HG03354 (cell line): ENCODE results near the gene CIT.

Experiments
- ATAC-seq: cut with Tn5 transposase; IDR thresholded peaks from one replicate; pipeline ENCODE4 v1.9.1; 2021; ENCODE audit warnings: mild to moderate bottlenecking; ENCODE audit not compliant: unreplicated experiment, poor library complexity, severe bottlenecking

CIT gene

DNA sequence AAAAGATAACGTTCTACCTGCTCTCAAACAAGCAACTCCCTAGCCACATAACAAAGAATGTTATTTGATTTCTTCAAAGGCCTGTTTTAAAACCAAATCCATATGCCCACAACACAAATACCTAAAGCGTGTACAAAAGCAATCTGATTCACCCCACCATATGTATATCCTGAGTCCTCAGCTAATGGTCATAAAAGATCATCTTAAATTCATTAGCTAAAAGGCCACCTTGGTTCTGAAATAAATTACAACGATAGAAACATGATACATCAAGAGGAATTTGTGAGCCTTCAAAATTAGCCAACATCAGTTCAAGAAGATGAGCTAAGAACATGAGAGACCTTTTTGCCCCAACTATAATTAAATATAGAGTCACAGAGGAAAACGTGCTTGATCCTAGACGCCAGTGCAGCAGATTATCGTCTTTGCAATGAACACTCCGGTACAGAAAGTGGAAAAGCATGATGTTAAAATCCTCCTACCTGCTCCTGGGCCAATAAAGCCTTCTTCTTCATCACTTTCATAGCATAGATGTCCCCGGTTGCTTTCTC, 20.0 kb downstream of the CIT start:
- no peak for ATAC-seq

GRCh38 chr12:119850330-119850729, 26.8 kb downstream of the CIT start:
- no peak for ATAC-seq

GRCh38 chr12:119843100-119843499, 34.0 kb downstream of the CIT start:
- ATAC-seq, result no peak

GRCh38 chr12:119842380-119842779, 34.7 kb downstream of the CIT start:
- no peak for ATAC-seq

GRCh38 chr12:119841433-119842210, 35.5 kb downstream of the CIT start:
- ATAC-seq, result no peak

DNA sequence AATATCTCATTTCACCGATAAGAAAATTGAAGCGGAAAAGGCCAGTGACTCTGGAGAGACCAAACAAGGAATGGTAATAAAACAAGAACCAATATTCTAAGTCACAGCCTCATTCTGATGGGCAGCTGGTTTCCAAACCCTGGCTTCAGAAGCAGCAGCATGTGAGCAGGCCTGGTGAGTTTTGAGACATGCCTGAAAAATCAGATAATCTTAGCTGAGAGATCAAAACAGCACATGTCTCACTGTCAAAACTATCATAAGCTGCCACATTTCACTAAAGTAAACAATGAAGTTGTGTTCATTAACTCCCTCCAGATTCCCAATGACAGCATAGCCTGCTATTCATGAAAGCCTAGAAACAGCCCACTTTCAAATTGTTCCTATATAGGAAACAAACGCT, 36.5 kb downstream of the CIT start:
- no peak for ATAC-seq

DNA sequence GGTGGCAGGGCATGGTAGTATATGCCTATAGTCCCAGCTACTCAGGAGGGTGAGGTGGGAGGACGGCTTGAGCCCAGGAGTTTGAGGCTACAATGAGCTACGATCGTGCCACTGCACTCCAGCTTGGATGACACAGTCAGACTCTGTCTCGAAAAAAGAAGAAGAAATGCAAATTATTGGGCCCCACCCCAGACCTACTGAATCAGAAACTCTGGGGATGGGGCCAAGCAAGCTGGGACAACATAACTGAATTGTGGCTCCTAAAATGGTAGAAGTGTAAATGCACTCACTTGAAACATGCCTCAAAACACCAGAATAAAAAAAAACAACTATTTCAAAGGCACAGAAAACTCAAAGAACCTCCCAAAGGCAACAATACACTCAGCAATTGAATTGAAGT, 37.0 kb downstream of the CIT start:
- no peak for ATAC-seq

DNA sequence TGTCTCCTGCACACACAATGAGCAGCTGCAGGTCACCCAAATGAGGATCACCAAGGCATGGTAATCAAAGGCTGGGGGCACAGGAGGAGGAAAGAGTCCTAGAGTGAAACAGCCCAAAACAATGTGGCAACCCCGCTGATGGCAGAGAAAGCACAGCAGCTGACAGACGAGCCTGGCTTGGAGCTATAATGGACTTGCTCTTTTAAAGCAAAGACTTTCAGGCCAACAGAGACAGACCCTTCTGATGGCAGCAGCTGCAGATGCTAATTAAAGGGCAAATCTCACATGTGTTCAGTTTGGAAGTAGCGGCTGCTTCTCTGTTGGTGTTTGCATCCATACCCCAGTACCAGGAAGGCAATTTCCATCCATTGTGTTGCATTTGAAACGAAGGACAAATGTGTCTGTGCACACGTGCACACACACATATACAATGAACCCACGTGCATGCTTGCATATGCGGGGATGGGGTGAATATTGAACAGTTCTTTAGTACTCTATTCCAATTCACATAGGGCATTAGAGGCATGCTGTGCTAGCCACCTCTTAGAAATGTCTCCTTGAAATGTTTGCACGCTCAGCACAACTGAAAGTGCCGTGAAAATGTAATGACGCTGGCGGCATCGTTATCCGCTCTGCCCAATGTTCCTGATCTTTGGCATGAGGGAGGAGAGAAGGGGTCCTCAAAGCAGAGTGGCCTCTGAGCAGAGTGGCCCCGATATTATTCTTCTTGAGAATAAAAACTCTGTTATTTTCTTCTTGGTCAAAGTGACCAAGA, 38.1 kb downstream of the CIT start:
- no peak for ATAC-seq

DNA sequence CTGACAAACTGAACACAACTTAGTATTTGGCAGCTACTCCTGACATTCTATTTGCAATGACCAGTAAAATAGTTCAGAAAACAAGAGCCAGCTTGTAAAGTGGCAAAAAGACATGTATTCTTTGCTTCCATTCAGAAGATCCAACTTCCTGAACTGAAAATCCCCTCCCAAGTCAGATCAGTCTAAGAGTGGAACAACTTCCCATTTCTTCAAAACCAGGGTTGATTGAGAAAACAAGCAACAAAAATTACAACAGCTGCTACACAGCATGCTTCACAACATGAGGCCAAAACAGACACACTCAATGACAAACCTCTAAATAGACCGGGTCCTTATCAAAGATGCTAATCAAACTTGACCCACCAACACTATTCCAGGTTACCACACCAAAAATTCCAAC, 40.3 kb downstream of the CIT start:
- no peak for ATAC-seq

- no peak for ATAC-seq
Measured at GRCh38 chr12:119835068-119835467, 42.1 kb downstream of the CIT start.

GRCh38 chr12:119829439-119829838, 47.7 kb downstream of the CIT start:
- no peak for ATAC-seq

- ATAC-seq, result no peak
Measured at GRCh38 chr12:119828300-119828699, 48.8 kb downstream of the CIT start.

GRCh38 chr12:119827760-119828159, 49.4 kb downstream of the CIT start:
- ATAC-seq, result no peak

DNA sequence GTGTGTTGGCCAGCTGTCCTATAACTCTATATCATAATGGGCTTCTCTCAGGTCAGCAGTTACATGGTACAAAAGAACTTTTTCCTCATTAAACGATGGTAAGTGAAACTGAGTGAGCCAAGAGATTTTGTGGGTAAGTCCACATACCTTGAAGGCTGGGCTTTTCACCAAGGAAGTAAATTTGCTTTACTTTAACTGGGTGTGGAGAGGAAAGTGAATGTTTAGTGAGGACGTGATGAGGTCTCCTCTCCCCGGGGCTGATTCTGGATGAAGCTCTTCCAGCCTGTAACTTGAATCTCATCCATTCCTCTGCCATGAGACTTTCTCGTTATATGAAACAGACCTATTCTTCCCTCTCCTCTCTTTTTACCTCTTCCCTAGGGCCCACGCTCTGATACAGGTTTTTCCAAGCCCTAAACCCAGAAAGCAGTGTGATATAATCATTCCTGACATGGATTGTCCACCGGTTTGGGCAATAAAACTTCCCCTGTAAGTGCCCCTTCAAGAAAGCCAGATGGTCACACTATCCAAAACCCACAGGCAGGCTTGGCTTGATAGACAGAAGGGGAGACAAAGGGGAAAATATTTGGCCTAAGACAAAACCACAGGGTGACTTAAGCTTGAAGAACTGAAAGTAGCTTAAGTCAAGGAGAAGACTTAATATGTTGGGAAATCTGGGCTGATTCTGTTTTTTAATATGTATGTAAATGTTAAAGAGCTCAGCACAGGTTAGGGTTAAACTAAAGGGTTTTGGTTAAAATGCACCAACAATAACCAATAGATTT, 50.3 kb downstream of the CIT start:
- no peak for ATAC-seq

- no peak for ATAC-seq
Measured at GRCh38 chr12:119825262-119825661, 51.9 kb downstream of the CIT start.

DNA sequence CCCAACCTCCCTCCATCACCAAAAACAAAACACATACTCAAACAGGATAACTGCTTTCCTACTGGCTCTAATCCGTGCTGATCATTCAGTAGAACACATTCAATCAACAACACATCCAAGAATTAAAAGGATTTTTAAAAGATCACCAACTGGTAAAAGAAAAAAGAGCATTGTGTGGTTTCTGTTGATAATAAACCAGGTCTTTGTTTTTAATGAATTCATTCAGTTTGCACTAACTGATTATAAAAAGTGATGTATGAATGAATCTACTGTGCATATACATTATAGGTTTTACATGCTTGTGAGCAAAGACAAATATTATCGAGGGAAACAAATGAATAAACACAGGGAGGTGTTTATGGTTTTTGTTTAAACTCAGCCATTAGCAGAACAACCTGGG, 55.1 kb downstream of the CIT start:
- no peak for ATAC-seq

DNA sequence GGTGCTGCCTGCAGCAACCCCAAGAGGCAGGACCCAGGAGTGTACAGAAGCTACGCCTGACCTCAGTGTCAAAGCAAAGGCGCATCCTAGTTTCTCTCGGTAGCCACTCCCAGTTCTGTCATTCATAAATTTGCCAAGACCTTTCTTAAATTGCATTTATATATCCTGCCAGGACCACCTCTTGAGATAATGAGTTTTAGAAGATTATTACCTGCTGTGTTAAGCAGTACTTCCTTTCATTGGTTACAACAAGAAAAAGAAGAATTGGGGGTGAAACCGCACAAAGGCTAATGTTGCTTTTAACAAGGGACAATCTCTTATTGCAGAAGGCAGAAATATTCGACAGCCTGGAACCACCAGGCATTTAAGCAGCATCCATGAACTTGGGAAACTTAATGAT, 57.8 kb downstream of the CIT start:
- ATAC-seq, result no peak

- ATAC-seq, result no peak
Measured at GRCh38 chr12:119817546-119818343, 59.4 kb downstream of the CIT start.

- no peak for ATAC-seq
Measured at GRCh38 chr12:119809023-119809422, 68.1 kb downstream of the CIT start.
